Measurements from ENCODE around the gene TOX2.

DNA sequence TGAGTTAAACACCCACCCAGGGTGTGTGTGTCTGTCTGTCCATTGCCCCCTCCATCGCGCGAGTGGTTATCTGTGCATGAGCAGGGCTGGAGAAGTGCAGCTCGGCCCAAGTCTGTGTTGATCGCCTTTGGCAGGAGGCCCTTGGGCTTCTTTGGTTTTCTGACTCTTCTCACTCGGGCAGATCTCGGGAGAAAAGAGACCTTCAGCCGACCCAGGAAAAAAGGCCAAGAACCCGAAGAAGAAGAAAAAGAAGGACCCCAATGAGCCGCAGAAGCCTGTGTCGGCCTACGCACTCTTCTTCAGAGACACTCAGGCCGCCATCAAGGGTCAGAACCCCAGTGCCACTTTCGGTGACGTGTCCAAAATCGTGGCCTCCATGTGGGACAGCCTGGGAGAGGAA lies 139.5 kb downstream of the TOX2 start:
- TF ChIP-seq, protein P1, sequence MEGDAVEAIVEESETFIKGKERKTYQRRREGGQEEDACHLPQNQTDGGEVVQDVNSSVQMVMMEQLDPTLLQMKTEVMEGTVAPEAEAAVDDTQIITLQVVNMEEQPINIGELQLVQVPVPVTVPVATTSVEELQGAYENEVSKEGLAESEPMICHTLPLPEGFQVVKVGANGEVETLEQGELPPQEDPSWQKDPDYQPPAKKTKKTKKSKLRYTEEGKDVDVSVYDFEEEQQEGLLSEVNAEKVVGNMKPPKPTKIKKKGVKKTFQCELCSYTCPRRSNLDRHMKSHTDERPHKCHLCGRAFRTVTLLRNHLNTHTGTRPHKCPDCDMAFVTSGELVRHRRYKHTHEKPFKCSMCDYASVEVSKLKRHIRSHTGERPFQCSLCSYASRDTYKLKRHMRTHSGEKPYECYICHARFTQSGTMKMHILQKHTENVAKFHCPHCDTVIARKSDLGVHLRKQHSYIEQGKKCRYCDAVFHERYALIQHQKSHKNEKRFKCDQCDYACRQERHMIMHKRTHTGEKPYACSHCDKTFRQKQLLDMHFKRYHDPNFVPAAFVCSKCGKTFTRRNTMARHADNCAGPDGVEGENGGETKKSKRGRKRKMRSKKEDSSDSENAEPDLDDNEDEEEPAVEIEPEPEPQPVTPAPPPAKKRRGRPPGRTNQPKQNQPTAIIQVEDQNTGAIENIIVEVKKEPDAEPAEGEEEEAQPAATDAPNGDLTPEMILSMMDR (IDR thresholded peaks at IDR 0.05), result no peak
- no peak for TF ChIP-seq ZFX (IDR thresholded peaks at IDR 0.05; ENCODE audit: borderline replicate concordance)

Measured in 22Rv1 (cell line).